HG02678 (cell line): ENCODE results near the gene USB1.
"Not testable (repeated sequence)": the region's sequence is repeated elsewhere in the genome, so short reads cannot be mapped to it uniquely, and the experiment has no call there.

Source experiments
- ATAC-seq: cut with Tn5 transposase; IDR thresholded peaks from one replicate; pipeline ENCODE4 v1.9.1; 2021; ENCODE audit warnings: mild to moderate bottlenecking, moderate library complexity; ENCODE audit not compliant: unreplicated experiment

USB1 gene

GRCh38 chr16:57969451-57970123 lies 31.6 kb upstream of the USB1 start:
- ATAC-seq: no peak

DNA sequence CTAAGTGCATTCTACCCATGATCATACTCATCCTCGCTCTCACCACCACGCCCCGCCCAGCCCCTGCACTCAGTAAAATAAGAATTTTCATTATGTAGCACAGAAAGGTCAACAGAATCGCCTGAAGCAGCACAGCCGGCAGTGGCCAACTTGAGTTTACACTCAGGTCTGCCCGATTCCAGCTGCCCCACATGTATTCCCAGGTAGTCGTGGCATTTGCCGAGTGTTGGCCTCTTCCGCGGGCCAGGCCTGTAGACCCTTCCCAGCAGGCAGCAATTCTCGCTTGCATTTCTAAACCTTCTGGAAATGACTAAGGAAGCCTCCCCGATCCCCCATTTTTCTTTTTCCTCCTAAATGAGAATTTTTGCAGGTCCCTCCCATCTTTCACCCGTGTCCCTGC lies 30.9 kb upstream of the USB1 start:
- no peak for ATAC-seq

DNA sequence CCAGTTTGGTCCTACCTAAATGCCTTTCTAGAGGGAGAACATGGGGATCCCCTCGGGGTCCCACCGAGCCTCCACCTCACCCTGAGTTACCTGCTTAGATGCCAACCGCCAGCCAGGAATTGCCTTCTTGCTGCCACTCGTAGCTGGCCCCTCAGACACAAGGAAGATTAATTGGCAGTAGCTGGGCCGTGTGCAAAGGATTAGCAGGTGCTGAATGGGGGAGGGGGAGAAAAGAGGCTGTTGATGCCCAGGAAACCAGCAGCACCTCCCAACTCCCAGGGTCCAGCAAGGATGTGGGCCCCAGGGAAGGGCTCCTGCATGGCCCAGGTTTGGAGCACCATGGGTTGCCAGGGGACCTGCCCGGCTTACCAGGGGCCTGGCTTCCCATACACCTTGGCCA lies 30.2 kb upstream of the USB1 start, which contains the start of gene CNGB1:
TSS of gene CNGB1 (minus strand) at position 159 of the 400 bp plus-strand sequence. CDS start 3,842 bp downstream, outside the sequence.
- ATAC-seq: no peak

DNA sequence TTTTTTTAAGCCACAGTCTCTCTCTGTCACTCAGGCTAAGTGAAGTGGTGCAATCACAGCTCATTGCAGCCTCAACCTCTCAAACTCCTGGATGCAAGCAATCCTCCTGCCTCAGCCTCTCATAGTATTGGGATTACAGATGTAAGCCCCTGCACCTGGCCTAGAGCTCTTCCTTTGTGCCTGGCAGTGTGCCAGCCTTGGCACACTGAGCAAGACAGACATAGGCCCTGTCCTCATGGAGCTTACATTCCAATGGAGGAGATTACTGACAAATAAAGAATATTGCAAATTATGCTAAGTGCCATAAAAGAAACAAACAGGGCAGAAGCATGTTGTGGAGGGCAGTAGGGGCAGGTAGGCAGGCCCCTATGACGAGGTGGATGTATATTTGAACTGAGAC lies 29.4 kb upstream of the USB1 start:
- no peak for ATAC-seq

- ATAC-seq: no peak
Measured at GRCh38 chr16:57972306-57972705, 28.9 kb upstream of the USB1 start.

DNA sequence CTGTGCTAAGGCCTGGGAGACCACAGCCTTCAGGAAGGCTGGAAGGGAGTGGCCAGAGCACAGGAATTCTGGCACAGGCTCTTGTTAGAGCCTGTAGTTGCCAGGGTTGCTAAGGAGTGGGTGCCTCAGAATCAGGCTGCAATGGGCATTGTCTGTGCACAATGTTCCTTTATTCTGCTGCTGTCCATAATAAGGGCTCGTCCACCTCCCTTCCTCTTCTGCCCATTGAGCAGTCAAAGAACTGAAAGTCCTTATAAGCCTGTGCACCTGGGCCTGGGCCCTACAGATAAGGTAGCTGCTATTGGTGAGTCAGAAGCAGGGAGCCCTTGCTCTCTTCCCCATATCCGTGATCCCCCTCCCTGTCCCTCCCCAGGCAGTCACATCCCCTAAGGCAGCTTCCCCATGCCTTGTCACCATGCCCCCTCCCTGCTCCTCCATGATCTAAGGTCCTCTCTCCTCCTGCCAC lies 24.8 kb upstream of the USB1 start:
- ATAC-seq: no peak

DNA sequence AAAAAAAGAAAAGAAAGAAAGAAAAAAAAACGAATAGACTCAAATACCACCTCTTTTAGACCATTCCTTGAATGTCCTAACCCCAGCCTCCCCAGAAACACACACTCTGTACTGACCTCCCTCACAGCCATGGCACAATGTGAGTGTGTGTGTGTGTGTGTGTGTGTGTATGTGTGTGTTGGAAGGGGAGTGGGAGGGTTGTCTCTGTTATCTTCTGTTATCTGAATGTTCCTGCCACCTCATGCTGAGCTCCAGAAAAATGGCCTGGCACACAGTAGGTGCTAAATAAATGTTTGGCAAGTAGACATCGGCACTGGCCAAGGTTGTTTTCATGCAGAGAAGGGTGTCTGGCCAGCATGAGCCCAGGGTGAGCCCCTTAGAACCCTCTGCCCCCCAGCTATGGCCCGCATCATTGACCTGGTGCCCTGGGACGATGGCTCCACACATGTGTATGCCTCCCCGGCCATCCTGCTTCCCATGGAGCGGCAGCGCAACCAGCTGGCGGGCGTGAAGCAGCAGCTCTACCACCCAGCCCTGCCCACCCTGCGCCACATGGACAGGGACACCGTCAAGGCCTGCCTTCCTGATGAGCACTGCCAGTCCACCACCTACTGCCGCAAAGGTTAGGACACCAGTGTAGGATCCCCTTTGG lies 23.7 kb upstream of the USB1 start:
- ATAC-seq: no peak

GRCh38 chr16:57978070-57978465 lies 23.1 kb upstream of the USB1 start:
- ATAC-seq: not testable (repeated sequence)

DNA sequence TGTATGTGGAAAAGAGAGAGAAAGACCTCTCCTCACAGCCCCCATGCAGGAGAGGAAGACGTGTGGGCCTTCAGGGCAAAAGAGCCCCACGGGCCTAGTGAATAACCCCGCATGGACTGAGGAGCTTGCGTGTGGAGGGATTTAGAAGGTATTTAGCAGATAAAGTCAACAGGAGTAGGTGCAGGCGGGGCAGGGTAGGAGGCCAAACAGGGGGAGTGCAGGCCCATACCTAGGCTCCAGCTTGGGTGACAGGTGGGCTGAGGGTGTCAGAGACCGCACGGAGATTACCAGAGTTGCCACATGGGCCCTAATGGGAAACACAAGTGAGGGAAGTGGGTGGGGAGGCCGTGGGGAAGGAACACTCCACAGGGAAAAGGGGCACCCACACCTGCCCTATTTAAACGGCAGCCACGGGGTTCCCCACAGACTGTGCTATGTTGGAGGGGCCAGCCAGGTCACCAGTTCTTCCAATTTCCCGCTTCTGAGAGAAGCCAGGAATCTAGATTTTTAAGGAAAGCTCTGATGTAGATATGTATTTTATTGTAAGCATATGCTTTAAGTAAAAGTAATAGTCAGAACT lies 22.1 kb upstream of the USB1 start:
- ATAC-seq: no peak

DNA sequence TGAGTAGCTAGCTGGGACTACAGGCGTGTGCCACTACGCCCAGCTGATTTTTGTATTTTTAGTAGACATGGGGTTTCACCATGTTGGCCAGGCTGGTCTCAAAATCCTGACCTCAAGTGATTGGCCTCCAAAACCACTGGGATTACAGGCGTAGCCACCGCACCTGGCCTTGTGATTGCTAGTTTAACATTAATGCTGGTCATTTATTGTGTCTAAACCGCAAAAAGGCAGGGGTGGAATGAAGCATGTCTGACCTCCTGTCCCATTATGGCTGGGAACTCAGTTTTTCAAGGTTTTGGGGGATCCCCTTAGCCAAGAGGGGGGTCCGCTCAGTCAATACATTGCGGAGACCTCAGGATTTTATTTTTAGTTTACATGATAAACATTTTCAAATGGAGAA lies 19.6 kb upstream of the USB1 start:
- no peak for ATAC-seq

DNA sequence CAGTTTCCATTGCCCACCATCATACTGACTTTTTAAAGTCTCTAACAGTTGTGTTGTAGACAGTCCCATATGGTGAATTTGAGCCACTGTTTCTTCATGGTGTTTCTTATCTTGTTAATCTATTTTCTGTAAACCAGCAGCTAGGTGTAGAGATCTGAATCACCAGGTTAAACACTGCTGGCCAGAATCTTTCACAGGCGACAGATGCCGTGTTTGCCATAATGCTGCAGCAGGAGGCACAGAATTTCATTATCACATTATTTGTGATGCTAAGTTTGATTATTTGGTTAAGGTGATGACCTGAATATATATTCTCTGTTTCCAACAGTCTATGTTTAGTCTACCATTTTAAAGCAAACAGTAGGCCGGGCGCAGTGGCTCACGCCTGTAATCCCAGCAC lies 18.8 kb upstream of the USB1 start:
- no peak for ATAC-seq

DNA sequence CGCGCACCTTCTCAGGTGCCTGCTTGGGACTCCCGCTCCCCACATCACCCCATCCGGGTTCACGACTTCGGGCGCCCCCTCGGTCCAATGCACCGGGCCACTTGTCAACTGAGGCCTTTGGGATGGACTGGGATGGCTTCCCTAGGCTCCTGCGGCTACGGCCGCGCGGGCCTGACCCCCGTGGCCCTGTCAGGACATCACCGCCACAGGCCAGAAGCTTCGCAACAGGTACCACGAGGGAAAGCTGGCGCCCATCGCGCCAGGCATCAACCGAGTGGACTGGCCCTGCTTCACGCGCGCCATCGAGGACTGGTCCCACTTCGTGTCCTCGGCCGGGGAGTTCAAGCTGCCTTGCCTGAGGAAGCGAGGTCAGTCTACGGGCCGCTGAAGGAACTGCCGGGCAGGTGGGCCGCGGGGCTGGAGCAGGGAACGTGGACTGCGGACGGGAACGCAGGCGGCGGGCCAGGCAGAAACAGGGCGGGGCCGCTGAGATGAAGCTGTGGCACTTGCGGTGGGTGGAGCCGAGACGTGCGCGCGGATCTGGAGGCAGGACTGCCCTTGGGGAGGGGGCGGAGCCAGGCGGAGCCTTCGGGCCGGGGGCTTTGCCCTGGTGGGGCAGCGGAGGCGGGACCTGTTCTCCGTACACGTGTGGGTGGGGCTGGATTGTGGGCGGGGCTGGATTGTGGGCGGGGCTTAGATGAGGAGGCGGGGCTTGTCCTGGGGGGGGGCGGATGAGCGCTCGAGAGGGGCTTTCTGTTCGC lies 16.6 kb upstream of the USB1 start:
- peak; percentile 76 for ATAC-seq

DNA sequence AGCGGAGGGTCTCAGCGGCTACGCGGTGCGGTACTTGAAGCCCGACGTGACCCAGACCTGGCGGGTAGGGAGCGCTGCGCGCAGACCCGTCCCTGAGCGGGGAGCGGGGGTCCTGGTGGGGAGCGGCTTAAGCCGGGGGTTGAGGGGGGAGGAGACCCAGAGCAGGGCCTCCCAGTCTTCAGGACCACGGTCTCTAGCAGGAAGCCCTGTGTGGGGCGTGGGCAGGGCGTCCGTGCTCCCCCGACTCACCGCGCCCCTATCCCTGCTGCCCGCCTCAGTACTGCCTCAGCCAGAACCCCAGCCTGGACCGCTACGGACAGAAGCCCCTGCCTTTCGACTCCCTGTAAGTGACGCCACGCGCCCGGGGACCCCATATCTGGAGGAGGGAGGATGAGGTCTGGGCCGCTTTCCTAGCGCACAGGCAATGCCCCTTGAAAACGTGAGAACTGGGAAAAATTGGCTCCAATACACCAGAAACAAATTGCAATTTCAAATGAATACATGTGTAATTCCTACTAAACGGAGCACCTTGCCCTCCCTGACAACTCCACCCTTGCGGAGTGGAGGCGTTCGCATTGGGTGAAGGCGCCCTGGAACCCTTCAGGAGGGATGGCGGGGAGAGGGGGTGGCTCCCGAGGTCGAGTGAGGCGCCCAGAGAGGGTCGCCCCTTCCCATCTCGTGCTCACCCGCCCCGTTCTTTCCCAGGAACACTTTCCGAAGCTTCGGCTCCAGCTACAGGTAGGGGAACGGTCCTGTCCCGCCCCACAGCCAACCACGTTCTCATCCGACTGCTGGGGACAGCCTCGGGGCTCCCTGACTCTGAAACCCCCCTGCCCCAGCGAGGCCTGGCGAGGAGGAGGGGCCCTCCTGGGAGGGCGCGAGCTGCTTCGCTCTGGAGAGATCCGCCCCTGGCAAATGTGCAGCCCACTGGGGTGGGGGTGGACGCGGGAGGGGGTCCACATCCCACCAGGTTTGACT lies 15.7 kb upstream of the USB1 start:
- peak; percentile 20 for ATAC-seq

GRCh38 chr16:57986196-57986595 lies 15.0 kb upstream of the USB1 start:
- no peak for ATAC-seq

GRCh38 chr16:57987441-57988177 lies 13.6 kb upstream of the USB1 start:
- ATAC-seq: no peak

DNA sequence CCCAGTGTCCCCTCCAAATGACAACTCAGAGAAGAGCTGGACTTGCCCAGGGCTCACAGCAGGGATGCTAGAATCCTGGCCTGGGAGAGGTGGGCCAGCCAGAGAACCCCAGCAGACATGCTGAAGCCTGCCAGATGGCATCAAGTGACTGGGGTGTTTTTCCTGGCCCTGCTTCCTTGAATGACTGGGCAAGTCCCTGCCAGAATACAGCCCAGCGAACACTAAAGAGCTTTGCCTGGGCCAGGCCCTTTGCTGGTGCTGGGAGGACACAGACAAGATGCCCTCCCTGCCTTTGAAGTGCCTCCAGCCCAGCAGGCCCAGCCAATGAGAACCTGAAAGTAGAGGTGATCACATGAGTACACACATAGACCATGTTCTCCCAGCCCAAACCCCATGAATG lies 12.3 kb upstream of the USB1 start:
- no peak for ATAC-seq

DNA sequence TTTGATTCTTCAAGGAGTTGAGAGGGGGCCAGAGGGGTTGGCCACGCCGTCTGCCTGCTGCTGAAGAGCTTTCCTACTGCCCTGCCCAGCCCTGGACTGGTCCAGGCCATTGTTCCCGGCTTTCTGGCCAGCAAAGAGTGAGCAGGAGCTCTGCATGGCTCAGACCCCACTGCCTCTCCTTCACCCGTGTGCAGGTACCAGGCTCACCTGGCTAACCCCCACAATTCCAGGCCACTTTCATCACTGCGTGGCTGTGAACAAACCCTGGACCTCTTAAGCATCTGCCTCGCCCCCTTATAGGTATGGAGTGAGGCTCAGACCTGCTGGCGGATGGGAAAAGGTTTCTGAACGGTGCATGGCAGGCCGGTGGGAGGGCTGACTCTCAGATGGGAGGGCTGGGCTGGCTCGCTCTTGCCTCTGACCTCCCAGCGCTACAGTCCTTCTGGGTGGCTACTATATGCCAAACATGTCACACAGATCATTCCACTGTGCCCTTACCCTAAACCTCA lies 9.6 kb upstream of the USB1 start:
- no peak for ATAC-seq

DNA sequence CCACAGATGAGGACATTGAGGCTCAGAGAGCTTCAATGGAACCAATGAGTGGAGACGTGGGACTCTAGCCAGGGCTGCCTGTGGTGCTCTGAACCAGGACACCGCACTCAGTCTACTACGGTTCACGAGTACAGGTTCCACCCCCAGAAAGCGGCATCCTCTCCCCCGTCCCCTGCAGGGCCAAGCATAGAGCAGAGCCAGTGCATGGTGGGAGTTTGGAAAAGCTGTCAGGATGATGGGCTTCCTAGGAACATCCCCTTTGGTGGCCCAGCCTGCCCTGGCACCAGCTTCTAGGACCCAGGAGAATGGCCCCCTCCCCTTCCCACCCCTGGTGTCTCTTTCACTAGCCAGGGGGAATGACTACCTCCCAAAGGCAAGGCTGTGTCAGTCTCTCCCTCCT lies 9.1 kb upstream of the USB1 start:
- ATAC-seq: no peak

DNA sequence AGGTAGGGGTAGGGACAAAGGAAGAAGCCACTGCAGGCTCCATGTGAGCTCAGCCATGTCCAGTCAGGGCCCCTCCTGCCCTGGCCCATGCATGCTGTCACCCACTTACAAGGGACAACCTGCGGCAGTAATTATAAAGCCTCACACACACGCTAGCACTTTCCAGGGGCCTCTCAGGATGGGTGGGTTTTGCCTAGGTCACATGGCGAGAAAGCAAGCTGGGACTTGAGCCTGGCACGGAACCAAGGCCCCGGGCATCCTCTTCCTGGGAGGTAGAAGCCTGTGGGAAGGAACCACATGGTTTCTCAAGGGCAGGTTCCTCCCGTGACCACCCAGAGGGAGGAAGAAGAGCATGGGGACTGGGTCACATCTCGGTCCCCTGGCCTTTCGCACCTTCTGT lies 7.8 kb upstream of the USB1 start:
- no peak for ATAC-seq
